IPS-20b (cell line): ENCODE measurements around the gene ASB8.

Experiments used
- H3K27ac ChIP-seq: one replicate; pipeline ENCODE4 v1.5.1; 2013; ENCODE audit warnings: low read length
- H3K27me3 ChIP-seq: 2 replicates; pipeline ENCODE4 v1.6.1; 2013; ENCODE audit warnings: mild to moderate bottlenecking, low read length, inconsistent platforms; ENCODE audit not compliant: insufficient read depth
- H3K36me3 ChIP-seq: 2 replicates; pipeline ENCODE4 v1.6.1; 2013; ENCODE audit warnings: low read depth, mild to moderate bottlenecking, inconsistent platforms, low read length, moderate library complexity; ENCODE audit not compliant: insufficient read depth
- H3K4me1 ChIP-seq: 2 replicates; pipeline ENCODE4 v1.6.1; 2013; ENCODE audit warnings: mild to moderate bottlenecking, control low read depth, inconsistent platforms, low read length, moderate library complexity; ENCODE audit not compliant: insufficient read depth
- H3K4me3 ChIP-seq: 2 replicates; pipeline ENCODE4 v1.5.1; 2013; ENCODE audit warnings: mild to moderate bottlenecking, low read length, inconsistent platforms
- H3K9ac ChIP-seq: 2 replicates; pipeline ENCODE4 v1.6.1; 2013; ENCODE audit warnings: low read depth, mild to moderate bottlenecking, inconsistent platforms, low read length, moderate library complexity
- H3K9me3 ChIP-seq: 2 replicates; pipeline ENCODE4 v1.6.1; 2013; ENCODE audit warnings: mild to moderate bottlenecking, low read depth, low read length, inconsistent platforms; ENCODE audit not compliant: insufficient read depth

The ASB8 gene

GRCh38 chr12:48193623-48194022, 36.3 kb upstream of the ASB8 start:
- no peaks in the 10 kb centered on the region for H3K9me3 ChIP-seq
- no peaks in the 10 kb centered on the region for H3K36me3 ChIP-seq
- peaks cover 79% of the 10 kb centered on the region for H3K27me3 ChIP-seq
- no peak overlapping the region for H3K9ac ChIP-seq
- H3K27ac ChIP-seq, result no peak overlapping the region
- H3K4me3 ChIP-seq, result no peak overlapping the region
- peaks cover 4% of the 10 kb centered on the region for H3K4me1 ChIP-seq

DNA sequence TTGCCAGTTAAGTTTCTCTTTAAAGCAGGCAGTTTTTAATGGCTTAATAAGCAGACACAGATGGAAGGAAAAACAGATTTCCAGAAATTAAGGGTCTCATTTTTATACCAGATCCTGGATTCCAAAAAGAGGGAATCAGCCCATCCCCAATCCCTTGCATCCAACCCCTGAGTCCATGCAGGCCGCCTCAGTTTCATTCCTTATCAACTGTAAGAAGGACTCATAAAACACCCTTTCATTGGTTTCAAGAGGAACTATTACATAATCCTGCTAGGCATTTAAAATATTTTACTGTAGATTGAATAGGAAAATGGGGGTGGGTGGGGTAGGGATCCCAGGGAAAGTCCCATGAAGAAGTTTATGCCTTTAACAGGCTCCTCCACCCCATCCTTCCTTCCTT, 35.5 kb upstream of the ASB8 start:
- Histone ChIP-seq H3K4me3 (no peak overlapping the region), H3K9ac (no peak overlapping the region), H3K36me3 (no peaks in the 10 kb centered on the region), H3K27ac (no peak overlapping the region), H3K9me3 (no peaks in the 10 kb centered on the region), H3K4me1 (peaks cover 4% of the 10 kb centered on the region), H3K27me3 (peaks cover 83% of the 10 kb centered on the region)

- no peak overlapping the region for H3K27ac ChIP-seq
- no peaks in the 10 kb centered on the region for H3K4me1 ChIP-seq
- H3K4me3 ChIP-seq, result no peak overlapping the region
- H3K9ac ChIP-seq, result no peak overlapping the region
- H3K36me3 ChIP-seq, result no peaks in the 10 kb centered on the region
- no peaks in the 10 kb centered on the region for H3K9me3 ChIP-seq
- peaks cover 87% of the 10 kb centered on the region for H3K27me3 ChIP-seq
These were observed 33.8 kb upstream of the ASB8 start for GRCh38 chr12:48191096-48191495.

- peaks cover 7% of the 10 kb centered on the region; the same call in 1 of the 2 replicates for H3K4me1 ChIP-seq
- peaks cover 87% of the 10 kb centered on the region for H3K27me3 ChIP-seq
- H3K36me3 ChIP-seq, result no peaks in the 10 kb centered on the region
- H3K9ac ChIP-seq, result no peak overlapping the region
- no peaks in the 10 kb centered on the region for H3K9me3 ChIP-seq
- no peak overlapping the region for H3K4me3 ChIP-seq
- no peak overlapping the region for H3K27ac ChIP-seq
These were observed 32.2 kb upstream of the ASB8 start for GRCh38 chr12:48189331-48190125.

DNA sequence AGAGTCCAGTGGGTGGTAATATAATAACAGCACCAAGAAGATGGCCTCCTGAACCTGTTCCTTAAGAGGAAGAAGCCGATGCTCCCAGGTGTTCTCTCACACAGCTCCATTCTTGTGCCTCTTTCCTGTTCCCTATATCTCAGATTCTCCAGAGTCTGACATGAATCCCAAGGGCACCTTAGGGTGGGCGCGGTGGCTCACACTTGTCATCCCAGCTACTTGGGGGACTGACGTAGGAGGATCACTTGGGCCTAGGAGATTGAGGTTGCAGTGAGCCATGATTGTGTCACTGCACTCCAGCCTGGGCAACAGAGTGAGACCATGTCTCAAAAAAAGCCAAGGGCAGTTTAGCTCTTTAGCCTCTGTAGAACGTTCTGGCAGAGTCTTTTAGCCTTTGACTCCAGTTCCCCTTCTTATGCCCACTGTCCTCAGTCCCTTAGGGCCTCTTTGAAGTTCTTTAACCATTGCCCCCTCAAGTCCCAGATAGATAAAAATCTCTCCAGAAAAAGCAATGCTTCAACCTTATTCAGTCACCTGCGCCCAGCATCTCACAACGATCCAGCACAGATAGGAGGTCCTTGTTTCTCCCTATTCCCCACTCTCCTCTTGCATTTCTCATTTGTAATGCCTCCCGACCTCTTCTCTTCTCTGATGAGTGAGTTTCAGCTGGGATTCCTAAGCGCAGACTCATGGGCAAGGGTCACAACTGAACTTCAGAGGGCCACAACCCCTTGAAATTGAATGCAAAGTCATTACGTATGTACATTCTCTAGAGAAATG, 30.8 kb upstream of the ASB8 start:
- H3K9me3 ChIP-seq, result no peaks in the 10 kb centered on the region
- H3K27ac ChIP-seq, result no peak overlapping the region
- no peak overlapping the region for H3K9ac ChIP-seq
- peaks cover 7% of the 10 kb centered on the region; the same call in 1 of the 2 replicates for H3K4me1 ChIP-seq
- H3K36me3 ChIP-seq, result no peaks in the 10 kb centered on the region
- H3K27me3 ChIP-seq, result peaks cover 87% of the 10 kb centered on the region
- no peak overlapping the region for H3K4me3 ChIP-seq

DNA sequence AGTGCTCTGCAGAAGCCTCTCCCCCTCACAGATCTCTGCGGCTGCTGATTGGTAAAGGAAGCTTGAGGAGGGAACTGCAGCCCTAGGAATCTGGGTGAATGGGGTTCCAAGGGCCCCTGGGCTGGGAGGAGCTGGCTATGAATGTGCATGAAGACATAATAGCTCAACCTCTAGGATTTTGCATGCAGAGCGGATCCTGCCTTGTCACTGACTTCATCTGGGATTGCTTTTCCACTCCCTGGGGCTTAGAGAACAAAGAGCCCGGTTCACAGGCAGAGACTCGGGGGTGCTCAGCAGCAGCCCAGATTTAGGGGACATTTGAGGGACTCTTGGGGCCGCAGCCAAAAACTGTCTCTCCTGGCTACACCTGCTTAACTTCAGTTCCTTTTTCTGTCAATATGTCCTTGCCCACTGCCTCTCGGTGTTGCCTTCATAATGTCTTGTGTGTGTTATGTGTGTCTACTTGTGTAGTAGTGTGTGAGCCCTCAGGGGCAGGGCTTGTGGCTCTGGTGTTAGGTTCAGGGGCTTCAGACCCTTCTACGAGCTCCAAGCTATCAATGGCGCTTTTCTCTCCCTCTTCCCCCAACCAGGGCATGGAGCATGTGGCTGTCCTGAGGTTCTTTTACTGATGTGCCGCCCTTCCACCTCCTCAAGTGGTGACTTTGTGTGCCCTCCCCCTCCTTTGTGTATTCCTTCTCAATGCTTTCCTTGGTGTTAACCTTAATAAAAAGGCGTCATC, 28.0 kb upstream of the ASB8 start:
- peak overlapping the region; percentile 81; the same call in 1 of the 2 replicates for H3K4me3 ChIP-seq
- no peak overlapping the region for H3K9ac ChIP-seq
- no peak overlapping the region for H3K27ac ChIP-seq
- no peaks in the 10 kb centered on the region for H3K9me3 ChIP-seq
- peaks cover 13% of the 10 kb centered on the region; the same call in 1 of the 2 replicates for H3K4me1 ChIP-seq
- no peaks in the 10 kb centered on the region for H3K36me3 ChIP-seq
- H3K27me3 ChIP-seq, result peaks cover 93% of the 10 kb centered on the region

DNA sequence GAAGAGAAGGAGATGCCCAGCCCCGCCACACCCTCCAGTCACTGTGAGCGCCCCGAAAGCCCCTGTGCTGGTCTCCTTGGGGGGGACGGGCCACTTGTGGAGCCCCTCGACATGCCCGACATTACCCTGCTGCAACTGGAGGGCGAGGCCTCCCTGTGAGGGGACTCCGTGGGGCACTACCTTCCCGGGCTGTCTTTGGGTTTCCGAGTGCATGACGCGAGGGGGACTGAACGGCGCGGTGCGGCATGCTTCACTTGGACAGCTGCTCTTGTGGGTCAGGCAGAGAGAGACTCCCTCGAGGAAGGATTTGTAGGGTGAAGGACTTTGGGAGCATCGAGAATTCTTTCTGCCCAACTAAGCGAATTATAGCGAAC, 27.2 kb upstream of the ASB8 start:
- no peak overlapping the region for H3K27ac ChIP-seq
- no peaks in the 10 kb centered on the region for H3K9me3 ChIP-seq
- H3K36me3 ChIP-seq, result no peaks in the 10 kb centered on the region
- H3K4me1 ChIP-seq, result peaks cover 13% of the 10 kb centered on the region; the same call in 1 of the 2 replicates
- peak overlapping the region; percentile 81; the same call in 1 of the 2 replicates for H3K4me3 ChIP-seq
- H3K9ac ChIP-seq, result no peak overlapping the region; the same call in 1 of the 2 replicates
- peaks cover 93% of the 10 kb centered on the region for H3K27me3 ChIP-seq

- Histone ChIP-seq H3K4me3 (peak overlapping the region; percentile 81), H3K9ac (peak overlapping the region; percentile 16; the same call in 1 of the 2 replicates), H3K27me3 (peaks cover 96% of the 10 kb centered on the region), H3K36me3 (no peaks in the 10 kb centered on the region), H3K9me3 (no peaks in the 10 kb centered on the region), H3K27ac (no peak overlapping the region), H3K4me1 (peaks cover 13% of the 10 kb centered on the region; the same call in 1 of the 2 replicates)
These were observed 26.7 kb upstream of the ASB8 start for GRCh38 chr12:48183876-48184548.

DNA sequence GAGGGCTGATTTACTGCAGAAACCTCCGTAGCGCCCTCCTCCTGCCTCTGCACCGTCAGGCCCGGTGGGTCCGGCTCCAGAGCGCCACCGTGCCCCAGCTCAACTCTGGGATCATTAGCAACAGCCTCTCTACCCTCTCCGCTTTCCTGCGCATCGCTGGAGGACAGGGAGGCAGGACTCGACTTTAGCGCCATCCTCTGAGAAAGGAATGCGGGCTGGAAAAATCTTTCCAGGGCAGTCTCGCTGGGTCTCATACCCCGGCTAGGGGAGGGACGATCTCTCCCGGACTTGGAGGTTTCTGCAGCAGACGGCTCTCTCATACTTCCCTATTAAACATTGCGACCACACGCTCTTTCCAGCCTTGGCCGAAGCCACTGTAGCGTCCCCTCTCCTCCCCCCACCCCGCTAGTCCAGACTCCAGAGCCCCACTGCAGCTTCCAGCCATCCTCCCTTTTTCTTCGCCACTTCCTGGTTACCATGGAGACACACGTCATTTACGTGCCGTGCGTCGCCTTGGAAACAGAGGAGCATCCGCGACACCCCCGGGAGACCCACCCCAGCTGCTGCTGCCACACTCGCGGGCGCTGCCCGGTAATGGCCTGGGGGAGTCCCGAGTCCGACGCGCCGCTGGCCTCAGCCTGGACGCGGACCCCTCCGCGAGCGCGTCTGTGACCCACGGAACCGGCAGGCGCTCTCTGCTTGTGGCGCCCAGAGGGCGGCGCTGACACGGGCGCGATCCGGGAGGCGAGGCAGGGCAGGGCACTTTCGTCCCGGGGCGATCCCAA, 26.0 kb upstream of the ASB8 start, which contains the start of gene CCDC184:
CCDC184 (plus strand) TSS at position 554 of the 785 bp plus-strand sequence. CDS start 479 bp downstream, outside the sequence.
- Histone ChIP-seq H3K27me3 (peaks cover 91% of the 10 kb centered on the region), H3K4me1 (peaks cover 13% of the 10 kb centered on the region; the same call in 1 of the 2 replicates), H3K9me3 (no peaks in the 10 kb centered on the region), H3K36me3 (no peaks in the 10 kb centered on the region), H3K27ac (no peak within 1 kb of the TSS), H3K9ac (peak within 1 kb of the TSS; percentile 40; the same call in 1 of the 2 replicates), H3K4me3 (peak within 1 kb of the TSS; percentile 81)

DNA sequence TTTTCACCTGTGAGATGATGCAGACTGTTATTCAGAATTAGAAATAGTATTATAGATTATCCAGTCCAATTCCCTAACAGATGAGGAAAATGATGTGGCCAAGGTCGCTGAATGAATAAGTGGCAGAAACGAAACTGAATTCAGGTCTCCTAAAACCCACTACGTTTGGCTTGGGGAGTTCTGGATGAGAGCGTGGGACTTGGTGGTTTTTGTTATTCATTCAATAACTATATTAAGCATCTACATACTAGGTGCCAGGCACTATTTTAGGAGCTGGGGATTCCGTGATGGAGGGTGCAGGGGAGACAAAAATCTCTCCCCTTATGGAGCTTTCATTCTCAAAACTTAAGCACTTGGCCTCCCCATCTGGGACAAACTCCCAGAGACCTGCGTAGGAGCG, 25.3 kb upstream of the ASB8 start:
- Histone ChIP-seq H3K9me3 (no peaks in the 10 kb centered on the region), H3K36me3 (no peaks in the 10 kb centered on the region), H3K27me3 (peaks cover 85% of the 10 kb centered on the region), H3K9ac (peak overlapping the region; percentile 40; the same call in 1 of the 2 replicates), H3K4me1 (peaks cover 13% of the 10 kb centered on the region; the same call in 1 of the 2 replicates), H3K4me3 (peak overlapping the region; percentile 81), H3K27ac (no peak overlapping the region)
